MM.1S (cell line): Measurements from ENCODE around the gene TIMP4.

Experiments
- DNase-seq: peaks from one replicate; pipeline ENCODE4 v3.0.0-alpha.2; 2015
- H2AFZ ChIP-seq: fragments of 300-600 bp; sonication (generic); 2 replicates; pipeline ENCODE4 v1.6.0; 2016; ENCODE audit warnings: antibody characterized with exemption, low read length
- H3F3A ChIP-seq: fragments of 300-600 bp; sonication (generic); 2 replicates; pipeline ENCODE4 v1.6.1; 2016; ENCODE audit warnings: mild to moderate bottlenecking, antibody characterized with exemption, low read length, moderate library complexity, mixed read lengths; ENCODE audit not compliant: insufficient read depth
- H3K27ac ChIP-seq: fragments of 300-600 bp; sonication (generic); 2 replicates; pipeline ENCODE4 v1.5.1; 2016; ENCODE audit warnings: mild to moderate bottlenecking, low read length
- H3K27me3 ChIP-seq: fragments of 300-600 bp; sonication (generic); replicated peaks from 2 replicates; pipeline ENCODE4 v1.6.0; 2016; ENCODE audit warnings: low read length; ENCODE audit not compliant: insufficient read depth
- H3K36me3 ChIP-seq: fragments of 300-600 bp; sonication (generic); replicated peaks from 2 replicates; pipeline ENCODE4 v1.6.1; 2016; ENCODE audit warnings: mild to moderate bottlenecking, low read length, mixed read lengths; ENCODE audit not compliant: insufficient read depth
- H3K4me1 ChIP-seq: fragments of 300-600 bp; sonication (generic); 2 replicates; pipeline ENCODE4 v1.6.1; 2016; ENCODE audit warnings: low read length, mixed read lengths
- H3K4me2 ChIP-seq: fragments of 300-600 bp; sonication (generic); 2 replicates; pipeline ENCODE4 v1.6.0; 2016; ENCODE audit warnings: low read depth, low read length
- H3K4me3 ChIP-seq: fragments of 300-600 bp; sonication (generic); 2 replicates; pipeline ENCODE4 v1.5.1; 2016; ENCODE audit warnings: low read length, mixed read lengths
- H3K79me2 ChIP-seq: fragments of 300-600 bp; sonication (generic); 2 replicates; pipeline ENCODE4 v1.6.1; 2016; ENCODE audit warnings: mixed run types, low read length, mixed read lengths
- H3K9ac ChIP-seq: fragments of 300-600 bp; sonication (generic); 2 replicates; pipeline ENCODE4 v1.6.1; 2016; ENCODE audit warnings: low read length, mixed read lengths
- H3K9me2 ChIP-seq: fragments of 300-600 bp; sonication (generic); replicated peaks from 2 replicates; pipeline ENCODE4 v1.6.1; 2016; ENCODE audit warnings: mild to moderate bottlenecking, low read length, mixed read lengths; ENCODE audit not compliant: insufficient read depth
- H3K9me3 ChIP-seq: fragments of 300-600 bp; sonication (generic); replicated peaks from 2 replicates; pipeline ENCODE4 v1.6.1; 2016; ENCODE audit warnings: mild to moderate bottlenecking, low read length, mixed read lengths; ENCODE audit not compliant: insufficient read depth
- H4K20me1 ChIP-seq: fragments of 300-600 bp; sonication (generic); 2 replicates; pipeline ENCODE4 v1.6.1; 2016; ENCODE audit warnings: mild to moderate bottlenecking, low read length, moderate library complexity, mixed read lengths; ENCODE audit not compliant: insufficient read depth
- EZH2 ChIP-seq: fragments of 300-600 bp; sonication (generic); optimal IDR thresholded peaks from 2 replicates; pipeline ENCODE3; 2017; ENCODE audit warnings: low read depth, mild to moderate bottlenecking, antibody characterized with exemption, low read length, mixed read lengths
- EZH2phosphoT487 ChIP-seq: fragments of 300-600 bp; sonication (generic); IDR thresholded peaks from 2 replicates; pipeline ENCODE4 v1.6.1; 2018; ENCODE audit warnings: antibody characterized with exemption, low read length
- TF ChIP-seq, protein P1 (sequence below): fragments of 300-600 bp; sonication (generic); IDR thresholded peaks from 2 replicates; pipeline ENCODE4 v1.5.1; 2016; ENCODE audit warnings: antibody characterized with exemption, low read length, mixed read lengths

Gene TIMP4

DNA sequence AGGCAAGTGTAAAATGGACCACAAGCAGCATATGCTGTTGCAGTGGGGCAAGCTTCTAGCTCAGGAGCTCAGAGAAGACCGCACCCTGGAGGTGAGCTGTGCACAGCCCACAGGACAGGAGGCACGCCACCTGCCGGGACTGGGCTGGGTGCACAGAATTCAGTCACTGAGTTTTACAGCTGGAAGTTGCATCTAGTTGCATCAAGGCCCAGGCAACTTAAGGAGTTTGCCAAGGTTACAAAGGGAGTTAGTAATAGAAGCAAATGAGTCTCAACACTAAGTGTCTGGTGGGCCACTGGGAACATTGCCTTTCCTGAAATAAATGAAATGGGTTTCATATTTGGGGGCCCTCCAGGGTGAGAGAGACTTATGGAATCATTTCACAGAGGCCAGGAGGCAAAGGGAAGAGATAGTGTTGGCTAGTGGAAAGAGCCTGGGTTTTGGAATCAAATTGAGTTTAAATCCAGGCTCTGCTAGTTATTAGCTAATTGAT is 36.0 kb upstream of the TIMP4 start:
- Histone ChIP-seq H3K79me2 (no peaks in the 10 kb centered on the region), H2AFZ (no peak overlapping the region), H3K4me1 (peaks cover 5% of the 10 kb centered on the region; the same call in 1 of the 2 replicates), H3K9me3 (no peaks in the 10 kb centered on the region), H3K9me2 (no peaks in the 10 kb centered on the region), H4K20me1 (no peaks in the 10 kb centered on the region), H3K27me3 (no peaks in the 10 kb centered on the region), H3K27ac (no peak overlapping the region), H3K4me3 (no peak overlapping the region), H3F3A (no peaks in the 10 kb centered on the region), H3K4me2 (no peak overlapping the region), H3K36me3 (no peaks in the 10 kb centered on the region), H3K9ac (no peak overlapping the region)
- no peak for TF ChIP-seq EZH2
- TF ChIP-seq, protein P1, sequence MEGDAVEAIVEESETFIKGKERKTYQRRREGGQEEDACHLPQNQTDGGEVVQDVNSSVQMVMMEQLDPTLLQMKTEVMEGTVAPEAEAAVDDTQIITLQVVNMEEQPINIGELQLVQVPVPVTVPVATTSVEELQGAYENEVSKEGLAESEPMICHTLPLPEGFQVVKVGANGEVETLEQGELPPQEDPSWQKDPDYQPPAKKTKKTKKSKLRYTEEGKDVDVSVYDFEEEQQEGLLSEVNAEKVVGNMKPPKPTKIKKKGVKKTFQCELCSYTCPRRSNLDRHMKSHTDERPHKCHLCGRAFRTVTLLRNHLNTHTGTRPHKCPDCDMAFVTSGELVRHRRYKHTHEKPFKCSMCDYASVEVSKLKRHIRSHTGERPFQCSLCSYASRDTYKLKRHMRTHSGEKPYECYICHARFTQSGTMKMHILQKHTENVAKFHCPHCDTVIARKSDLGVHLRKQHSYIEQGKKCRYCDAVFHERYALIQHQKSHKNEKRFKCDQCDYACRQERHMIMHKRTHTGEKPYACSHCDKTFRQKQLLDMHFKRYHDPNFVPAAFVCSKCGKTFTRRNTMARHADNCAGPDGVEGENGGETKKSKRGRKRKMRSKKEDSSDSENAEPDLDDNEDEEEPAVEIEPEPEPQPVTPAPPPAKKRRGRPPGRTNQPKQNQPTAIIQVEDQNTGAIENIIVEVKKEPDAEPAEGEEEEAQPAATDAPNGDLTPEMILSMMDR: peak; percentile 14; the same call in 1 of the 2 replicates
- DNase-seq: no peak

GRCh38 chr3:12194209-12194608 is 35.5 kb upstream of the TIMP4 start:
- no peaks in the 10 kb centered on the region for H3F3A ChIP-seq
- H3K9me2 ChIP-seq: no peaks in the 10 kb centered on the region
- no peaks in the 10 kb centered on the region for H3K36me3 ChIP-seq
- H3K27me3 ChIP-seq: no peaks in the 10 kb centered on the region
- no peak overlapping the region for H2AFZ ChIP-seq
- no peaks in the 10 kb centered on the region for H3K9me3 ChIP-seq
- no peak for DNase-seq
- H3K27ac ChIP-seq: no peak overlapping the region
- no peaks in the 10 kb centered on the region for H4K20me1 ChIP-seq
- no peak overlapping the region for H3K4me2 ChIP-seq
- no peak overlapping the region for H3K4me3 ChIP-seq
- H3K9ac ChIP-seq: no peak overlapping the region
- no peaks in the 10 kb centered on the region for H3K79me2 ChIP-seq
- H3K4me1 ChIP-seq: peaks cover 5% of the 10 kb centered on the region; the same call in 1 of the 2 replicates
- TF ChIP-seq EZH2phosphoT487 (no peak), EZH2 (no peak)
- TF ChIP-seq, protein P1: no peak

DNA sequence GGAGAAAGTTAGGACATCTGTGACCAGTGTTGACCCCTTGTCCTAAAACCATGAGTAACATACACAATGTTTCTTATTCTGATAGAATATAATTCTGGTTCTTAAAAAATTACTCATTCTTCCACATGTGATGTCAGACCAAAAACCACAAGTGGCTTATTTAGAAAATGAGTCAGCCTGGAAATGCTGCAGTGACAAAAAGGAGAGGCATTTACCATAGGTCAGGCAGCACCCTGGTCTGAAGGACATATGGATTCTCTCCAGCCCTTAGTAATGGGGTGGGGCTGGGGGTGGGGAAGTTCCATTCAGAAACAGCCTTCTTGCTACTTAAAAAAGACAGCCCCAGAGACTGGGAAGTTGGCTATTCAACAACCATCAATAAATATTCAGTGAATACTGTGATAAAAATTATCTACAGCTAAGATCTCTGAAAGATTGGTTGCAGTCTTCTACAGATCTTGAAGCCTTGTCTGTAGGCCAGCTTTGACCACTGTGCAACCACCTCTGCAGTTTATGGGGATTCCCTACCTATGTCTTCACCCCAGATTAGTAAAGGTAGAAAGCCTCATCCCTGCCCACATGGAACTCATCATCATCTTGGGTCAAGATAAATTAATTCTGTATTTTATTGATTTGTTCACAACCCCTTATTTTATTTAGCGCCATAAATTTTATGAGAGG is 34.9 kb upstream of the TIMP4 start:
- Histone ChIP-seq H3K36me3 (no peaks in the 10 kb centered on the region), H3K27ac (no peak overlapping the region), H2AFZ (no peak overlapping the region), H3K9me3 (no peaks in the 10 kb centered on the region), H3K4me2 (no peak overlapping the region), H3K79me2 (no peaks in the 10 kb centered on the region), H3K9me2 (no peaks in the 10 kb centered on the region), H3K4me3 (no peak overlapping the region), H3K9ac (no peak overlapping the region), H4K20me1 (no peaks in the 10 kb centered on the region), H3K27me3 (no peaks in the 10 kb centered on the region), H3K4me1 (peaks cover 5% of the 10 kb centered on the region; the same call in 1 of the 2 replicates), H3F3A (no peaks in the 10 kb centered on the region)
- TF ChIP-seq, protein P1: no peak
- no peak for TF ChIP-seq EZH2
- no peak for TF ChIP-seq EZH2phosphoT487
- DNase-seq: peak; percentile 33
